Measurements from ENCODE around the gene TGFB2. TPM values are rescaled to one million over a fixed set of nuclear protein-coding genes. Genes with fewer than 3 reads are reported as not detected.

TGFB2 gene
- total RNA-seq, 1 experiment from 2014 or later, result 1.2 TPM

GRCh38 chr1:218330043-218330623 lies 15.0 kb upstream of the TGFB2 start:
- intact Hi-C loops (cut with micrococcal nuclease; ENCODE audit: unreplicated experiment), result loop anchor here (2.0 to 5.0 kb wide), 2 partner anchors 1057 to 1331 kb away; no protein-coding TSS in a partner anchor
- Histone ChIP-seq H3K4me1 (ENCODE audit: insufficient read depth, low read length, poor library complexity, severe bottlenecking) (no peaks in the 10 kb centered on the region), H3K9me3 (ENCODE audit: low read depth, low read length, poor library complexity, severe bottlenecking) (no peaks in the 10 kb centered on the region), H3K36me3 (ENCODE audit: insufficient read depth, low read length, poor library complexity, severe bottlenecking) (peaks cover 4% of the 10 kb centered on the region), H3K27ac (ENCODE audit: low read depth, low read length, poor library complexity, severe bottlenecking) (no peak overlapping the region), H3K27me3 (replicated peaks; ENCODE audit: insufficient read depth, low read depth, low read length, poor library complexity) (no peaks in the 10 kb centered on the region), H3K4me3 (ENCODE audit: low read depth, low read length, poor library complexity, severe bottlenecking) (no peak overlapping the region)
- BruUV-seq (replicated peaks), result no TSS peak
- no peak for TF ChIP-seq EZH2 (IDR thresholded peaks at IDR 0.05; ENCODE audit: borderline replicate concordance, low read depth, low read length, poor library complexity, severe bottlenecking)
- TF ChIP-seq, protein P1, sequence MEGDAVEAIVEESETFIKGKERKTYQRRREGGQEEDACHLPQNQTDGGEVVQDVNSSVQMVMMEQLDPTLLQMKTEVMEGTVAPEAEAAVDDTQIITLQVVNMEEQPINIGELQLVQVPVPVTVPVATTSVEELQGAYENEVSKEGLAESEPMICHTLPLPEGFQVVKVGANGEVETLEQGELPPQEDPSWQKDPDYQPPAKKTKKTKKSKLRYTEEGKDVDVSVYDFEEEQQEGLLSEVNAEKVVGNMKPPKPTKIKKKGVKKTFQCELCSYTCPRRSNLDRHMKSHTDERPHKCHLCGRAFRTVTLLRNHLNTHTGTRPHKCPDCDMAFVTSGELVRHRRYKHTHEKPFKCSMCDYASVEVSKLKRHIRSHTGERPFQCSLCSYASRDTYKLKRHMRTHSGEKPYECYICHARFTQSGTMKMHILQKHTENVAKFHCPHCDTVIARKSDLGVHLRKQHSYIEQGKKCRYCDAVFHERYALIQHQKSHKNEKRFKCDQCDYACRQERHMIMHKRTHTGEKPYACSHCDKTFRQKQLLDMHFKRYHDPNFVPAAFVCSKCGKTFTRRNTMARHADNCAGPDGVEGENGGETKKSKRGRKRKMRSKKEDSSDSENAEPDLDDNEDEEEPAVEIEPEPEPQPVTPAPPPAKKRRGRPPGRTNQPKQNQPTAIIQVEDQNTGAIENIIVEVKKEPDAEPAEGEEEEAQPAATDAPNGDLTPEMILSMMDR (conservative IDR thresholded peaks at IDR 0.05; ENCODE audit: low read depth, low read length), result peak; percentile 75
- peak; percentile 49 for DNase-seq (ENCODE audit: low spot score)
- ChIA-PET CTCF (interaction anchor here (0.6 kb wide), 1 partner anchor 1476 kb away, joined by 3 read pairs; no protein-coding TSS in a partner anchor), POLR2A (ENCODE audit: low non-redundant PET) (no interaction called here)

GRCh38 chr1:218332416-218332815 lies 12.7 kb upstream of the TGFB2 start:
- no TSS peak for BruUV-seq (replicated peaks)
- intact Hi-C loops (cut with micrococcal nuclease; ENCODE audit: unreplicated experiment), result loop anchor here (5.0 kb wide), 1 partner anchor 1055 kb away; no protein-coding TSS in a partner anchor
- H3K4me1 ChIP-seq (ENCODE audit: insufficient read depth, low read length, poor library complexity, severe bottlenecking), result no peaks in the 10 kb centered on the region
- peaks cover 4% of the 10 kb centered on the region for H3K36me3 ChIP-seq (ENCODE audit: insufficient read depth, low read length, poor library complexity, severe bottlenecking)
- H3K27ac ChIP-seq (ENCODE audit: low read depth, low read length, poor library complexity, severe bottlenecking), result no peak overlapping the region
- ChIA-PET CTCF (no interaction called here), POLR2A (ENCODE audit: low non-redundant PET) (no interaction called here)
- H3K4me3 ChIP-seq (ENCODE audit: low read depth, low read length, poor library complexity, severe bottlenecking), result no peak overlapping the region
- DNase-seq (ENCODE audit: low spot score), result no peak
- TF ChIP-seq, protein P1 (conservative IDR thresholded peaks at IDR 0.05; ENCODE audit: low read depth, low read length), result no peak
- TF ChIP-seq EZH2 (IDR thresholded peaks at IDR 0.05; ENCODE audit: borderline replicate concordance, low read depth, low read length, poor library complexity, severe bottlenecking), result no peak
- no peaks in the 10 kb centered on the region for H3K27me3 ChIP-seq (replicated peaks; ENCODE audit: insufficient read depth, low read depth, low read length, poor library complexity)
- no peaks in the 10 kb centered on the region for H3K9me3 ChIP-seq (ENCODE audit: low read depth, low read length, poor library complexity, severe bottlenecking)

DNA sequence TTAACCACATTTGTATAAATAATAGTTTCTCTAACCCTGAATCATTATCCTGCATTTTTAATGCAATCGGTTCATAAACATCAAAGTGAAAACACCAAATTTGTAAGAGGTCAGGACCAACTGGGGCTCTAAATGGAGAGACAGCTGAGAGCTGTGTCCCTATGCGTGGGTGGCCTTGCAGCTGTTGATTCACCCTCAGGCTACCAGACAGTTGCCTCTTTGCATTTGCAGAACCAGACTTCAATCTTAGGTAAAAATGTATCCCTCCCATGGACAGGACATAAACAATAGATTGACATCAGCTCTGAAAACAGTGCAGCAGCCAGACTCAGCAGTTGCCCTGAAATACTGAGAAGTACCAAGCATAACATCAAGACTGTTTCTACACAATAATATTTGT lies 8.8 kb upstream of the TGFB2 start:
- H3K4me1 ChIP-seq (ENCODE audit: insufficient read depth, low read length, poor library complexity, severe bottlenecking), result no peaks in the 10 kb centered on the region
- no peak for DNase-seq (ENCODE audit: low spot score)
- ChIA-PET CTCF (no interaction called here), POLR2A (ENCODE audit: low non-redundant PET) (no interaction called here)
- intact Hi-C loops (cut with micrococcal nuclease; ENCODE audit: unreplicated experiment), result loop anchor here (5.0 kb wide), 1 partner anchor 1081 kb away; no protein-coding TSS in a partner anchor
- BruUV-seq (replicated peaks), result no TSS peak
- no peak for TF ChIP-seq EZH2 (IDR thresholded peaks at IDR 0.05; ENCODE audit: borderline replicate concordance, low read depth, low read length, poor library complexity, severe bottlenecking)
- TF ChIP-seq, protein P1 (conservative IDR thresholded peaks at IDR 0.05; ENCODE audit: low read depth, low read length), result no peak
- H3K36me3 ChIP-seq (ENCODE audit: insufficient read depth, low read length, poor library complexity, severe bottlenecking), result peaks cover 4% of the 10 kb centered on the region
- no peaks in the 10 kb centered on the region for H3K9me3 ChIP-seq (ENCODE audit: low read depth, low read length, poor library complexity, severe bottlenecking)
- no peak overlapping the region for H3K27ac ChIP-seq (ENCODE audit: low read depth, low read length, poor library complexity, severe bottlenecking)
- no peaks in the 10 kb centered on the region for H3K27me3 ChIP-seq (replicated peaks; ENCODE audit: insufficient read depth, low read depth, low read length, poor library complexity)
- H3K4me3 ChIP-seq (ENCODE audit: low read depth, low read length, poor library complexity, severe bottlenecking), result no peak overlapping the region

Measured in A673 (cell line).